Neural cell (in vitro differentiated cells): ENCODE results near the gene TNC. TPM values are rescaled to one million over a fixed set of nuclear protein-coding genes. Genes with fewer than 3 reads are reported as not detected.

Experiments
- H2AFZ ChIP-seq: fragments of 200-600, 300-800 bp; sonication (generic), shearing (Covaris generic); 2 replicates; pipeline ENCODE4 v1.6.0; 2014; ENCODE audit warnings: low read depth, mild to moderate bottlenecking, antibody characterized with exemption, low read length, moderate library complexity
- H3F3A ChIP-seq: fragments of 200-600 bp; shearing (Covaris generic); 2 replicates; pipeline ENCODE4 v1.6.1; 2016; ENCODE audit warnings: mild to moderate bottlenecking, moderate library complexity, mixed read lengths, antibody characterized with exemption, low read length; ENCODE audit not compliant: insufficient read depth, poor library complexity, severe bottlenecking
- H3K27ac ChIP-seq: fragments of 200-600, 300-800 bp; sonication (generic), shearing (Covaris generic); 2 replicates; pipeline ENCODE4 v1.5.1; 2014; ENCODE audit warnings: mild to moderate bottlenecking, low read length, moderate library complexity
- H3K27me3 ChIP-seq: fragments of 300-800, 200-600 bp; sonication (generic), shearing (Covaris generic); 2 replicates; pipeline ENCODE4 v1.6.0; 2014; ENCODE audit warnings: mild to moderate bottlenecking, low read depth, low read length, moderate library complexity; ENCODE audit not compliant: insufficient read depth
- H3K36me3 ChIP-seq: fragments of 300-800, 200-600 bp; sonication (generic), shearing (Covaris generic); 2 replicates; pipeline ENCODE4 v1.5.1; 2014; ENCODE audit warnings: mild to moderate bottlenecking, antibody characterized with exemption, low read length, moderate library complexity; ENCODE audit not compliant: insufficient read depth
- H3K4me2 ChIP-seq: fragments of 300-800, 200-600 bp; sonication (generic), shearing (Covaris generic); 2 replicates; pipeline ENCODE4 v1.6.0; 2014; ENCODE audit warnings: mild to moderate bottlenecking, low read length
- H3K4me3 ChIP-seq: fragments of 300-800, 200-600 bp; sonication (generic), shearing (Covaris generic); 2 replicates; pipeline ENCODE4 v1.5.1; 2014; ENCODE audit warnings: mild to moderate bottlenecking, low read length, moderate library complexity
- H3K79me2 ChIP-seq: fragments of 200-600 bp; shearing (Covaris generic); replicated peaks from 2 replicates; pipeline ENCODE4 v1.6.0; 2014; ENCODE audit warnings: mild to moderate bottlenecking, low read length, moderate library complexity; ENCODE audit not compliant: insufficient read depth
- H3K9ac ChIP-seq: fragments of 300-800, 200-600 bp; sonication (generic), shearing (Covaris generic); 2 replicates; pipeline ENCODE4 v1.6.1; 2016; ENCODE audit warnings: mild to moderate bottlenecking, low read length, mixed read lengths
- H3K9me2 ChIP-seq: fragments of 200-600 bp; shearing (Covaris generic); 2 replicates; pipeline ENCODE4 v1.6.1; 2016; ENCODE audit warnings: mild to moderate bottlenecking, low read length, mixed read lengths; ENCODE audit not compliant: insufficient read depth
- H3K9me3 ChIP-seq: fragments of 200-600, 300-800 bp; sonication (generic), shearing (Covaris generic); 2 replicates; pipeline ENCODE4 v1.6.1; 2016; ENCODE audit warnings: mild to moderate bottlenecking, mixed run types, low read length, moderate library complexity, mixed read lengths
- H4K20me1 ChIP-seq: fragments of 200-600 bp; shearing (Covaris generic); 2 replicates; pipeline ENCODE4 v1.6.1; 2016; ENCODE audit warnings: mild to moderate bottlenecking, mixed run types; ENCODE audit not compliant: insufficient read depth
- CTCF ChIP-seq: fragments of 450-650 bp; IDR thresholded peaks from 2 replicates; pipeline ENCODE4 v1.5.1; 2014; ENCODE audit warnings: antibody characterized with exemption, mild to moderate bottlenecking, moderate library complexity; ENCODE audit not compliant: poor library complexity, severe bottlenecking
- EP300 ChIP-seq: fragments of 450-650 bp; conservative IDR thresholded peaks from 2 replicates; pipeline ENCODE4 v1.6.1; 2014; ENCODE audit warnings: antibody characterized with exemption, mild to moderate bottlenecking, moderate library complexity; ENCODE audit not compliant: poor library complexity, severe bottlenecking
- EZH2 ChIP-seq: fragments of 200-600, 300-800 bp; shearing (Covaris generic), sonication (generic); IDR thresholded peaks from 2 replicates; pipeline ENCODE4 v1.6.1; 2014; ENCODE audit warnings: antibody characterized with exemption, low read length, borderline replicate concordance, mild to moderate bottlenecking; ENCODE audit not compliant: insufficient read depth, poor library complexity, severe bottlenecking
- MXI1 ChIP-seq: fragments of 450-650 bp; conservative IDR thresholded peaks from 2 replicates; pipeline ENCODE4 v1.6.1; 2014; ENCODE audit warnings: antibody characterized with exemption, mild to moderate bottlenecking; ENCODE audit not compliant: poor library complexity, severe bottlenecking
- POLR2AphosphoS5 ChIP-seq: IDR thresholded peaks from 2 replicates; pipeline ENCODE4 v1.6.1; 2012
- RAD21 ChIP-seq: fragments of 450-650 bp; conservative IDR thresholded peaks from 2 replicates; pipeline ENCODE4 v1.6.1; 2014; ENCODE audit warnings: antibody characterized with exemption, mild to moderate bottlenecking, moderate library complexity
- REST ChIP-seq: IDR thresholded peaks from 2 replicates; pipeline ENCODE4 v1.6.1; 2012; ENCODE audit warnings: borderline replicate concordance
- SMC3 ChIP-seq: fragments of 450-650 bp; conservative IDR thresholded peaks from 2 replicates; pipeline ENCODE4 v1.6.1; 2014; ENCODE audit warnings: antibody characterized with exemption, mild to moderate bottlenecking, moderate library complexity; ENCODE audit not compliant: poor library complexity
- TAF1 ChIP-seq: IDR thresholded peaks from 2 replicates; pipeline ENCODE4 v1.6.1; 2012; ENCODE audit warnings: low read depth
- polyA plus RNA-seq: library from polyadenylated mRNA; depleted of rRNA; stranded (reverse); fragments of >200 nt; gene quantifications from 2 replicates; pipeline ENCODE4 v1.2.3, GENCODE V29; 2014

Gene TNC
- polyA plus RNA-seq, 1 donor from 2014 or later = 2.1 TPM

- Histone ChIP-seq H2AFZ (no peak overlapping the region), H3K9me3 (no peaks in the 10 kb centered on the region), H3K36me3 (no peaks in the 10 kb centered on the region), H3K4me3 (no peak overlapping the region), H3K27me3 (peaks cover 21% of the 10 kb centered on the region), H3K27ac (no peak overlapping the region), H3K9ac (no peak overlapping the region), H3K4me2 (no peak overlapping the region), H4K20me1 (no peaks in the 10 kb centered on the region), H3F3A (no peaks in the 10 kb centered on the region), H3K79me2 (no peaks in the 10 kb centered on the region), H3K9me2 (no peaks in the 10 kb centered on the region)
- TF ChIP-seq POLR2AphosphoS5 (no peak), SMC3 (no peak), CTCF (no peak), TAF1 (no peak), EP300 (no peak), MXI1 (no peak), EZH2 (no peak), RAD21 (no peak), REST (no peak)
Observed at GRCh38 chr9:115114084-115114483, 3.9 kb downstream of the TNC start.

- Histone ChIP-seq H3K4me2 (no peak overlapping the region), H3K9me3 (no peaks in the 10 kb centered on the region), H3K36me3 (no peaks in the 10 kb centered on the region), H3K27ac (no peak overlapping the region), H3K9ac (no peak overlapping the region), H3K9me2 (no peaks in the 10 kb centered on the region), H3K27me3 (peaks cover 3% of the 10 kb centered on the region), H2AFZ (no peak overlapping the region), H3F3A (no peaks in the 10 kb centered on the region), H4K20me1 (no peaks in the 10 kb centered on the region), H3K79me2 (no peaks in the 10 kb centered on the region), H3K4me3 (no peak overlapping the region)
- TF ChIP-seq SMC3 (no peak), MXI1 (no peak), REST (no peak), EZH2 (no peak), CTCF (no peak)
Observed at GRCh38 chr9:115111874-115112273, 6.1 kb downstream of the TNC start.
